ENCODE data around the gene DARS1. TPM values are rescaled to one million over a fixed set of nuclear protein-coding genes. Genes with fewer than 3 reads are reported as not detected.

Gene DARS1
- total RNA-seq, 4 donors from 2014 or later = 115 to 176 (median 156) TPM

DNA sequence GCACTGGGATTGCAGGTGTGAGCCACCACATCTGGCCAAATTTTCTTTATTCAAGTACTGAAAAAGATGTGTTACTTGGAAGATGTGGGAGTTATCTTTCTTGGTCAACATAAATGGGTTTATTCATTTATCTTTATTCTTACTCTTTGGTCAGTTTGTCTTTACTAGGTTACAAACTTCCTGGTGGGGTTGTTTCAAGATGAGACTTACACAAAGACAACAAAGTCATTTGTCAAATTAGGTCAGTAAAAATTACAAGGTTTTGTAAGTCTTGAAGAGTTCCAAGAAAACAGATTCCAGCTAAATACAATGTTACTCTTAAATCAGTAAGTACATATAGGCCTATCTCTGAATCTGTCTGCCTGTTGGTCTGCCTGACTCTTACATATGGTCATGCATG, 48.9 kb downstream of the DARS1 start:
- TF ChIP-seq EP300 (IDR thresholded peaks at IDR 0.05) (no peak), POLR2A (IDR thresholded peaks at IDR 0.05) (no peak), POLR2AphosphoS5 (IDR thresholded peaks at IDR 0.05) (no peak), CTCF (IDR thresholded peaks at IDR 0.05) (no peak)
- H3K36me3 ChIP-seq = peaks cover 0 to 31% of the 10 kb centered on the region in 2 donors

DNA sequence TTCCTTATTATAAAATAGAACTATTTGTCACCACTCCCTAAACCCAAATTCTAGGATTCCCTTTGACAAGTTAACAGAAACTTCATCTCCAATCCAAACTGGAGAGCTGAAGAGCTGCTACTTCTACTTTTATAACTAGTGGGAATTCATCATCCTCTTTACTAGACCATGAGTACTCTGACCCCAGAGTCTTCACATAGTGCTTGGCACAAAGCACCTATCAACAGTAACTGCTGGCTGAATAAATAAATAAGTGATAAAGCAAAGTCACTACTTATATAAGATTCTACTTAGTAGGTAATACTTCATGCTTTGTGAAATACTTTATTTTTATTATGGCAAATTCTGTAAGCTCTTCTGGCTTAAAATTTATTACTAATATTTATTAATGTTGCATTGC, 49.5 kb downstream of the DARS1 start:
- Histone ChIP-seq H3K4me1 (no peaks in the 10 kb centered on the region), H3K27me3 (no peaks in the 10 kb centered on the region), H3K36me3 (peaks cover 0 to 38% of the 10 kb centered on the region in 2 donors), H3K27ac (no peak overlapping the region), H3K4me3 (no peak overlapping the region), H3K9me3 (no peaks in the 10 kb centered on the region)
- ATAC-seq = no peak
- TF ChIP-seq POLR2AphosphoS5 (IDR thresholded peaks at IDR 0.05) (no peak), POLR2A (IDR thresholded peaks at IDR 0.05) (no peak), EP300 (IDR thresholded peaks at IDR 0.05) (no peak), CTCF (IDR thresholded peaks at IDR 0.05) (no peak)

More for the DNA sequence above, 48.9 kb downstream of the DARS1 start:
- Histone ChIP-seq H3K27me3 (no peaks in the 10 kb centered on the region), H3K4me3 (no peak overlapping the region), H3K9me3 (no peaks in the 10 kb centered on the region), H3K4me1 (no peaks in the 10 kb centered on the region), H3K27ac (no peak overlapping the region)
- no peak for ATAC-seq

DNA sequence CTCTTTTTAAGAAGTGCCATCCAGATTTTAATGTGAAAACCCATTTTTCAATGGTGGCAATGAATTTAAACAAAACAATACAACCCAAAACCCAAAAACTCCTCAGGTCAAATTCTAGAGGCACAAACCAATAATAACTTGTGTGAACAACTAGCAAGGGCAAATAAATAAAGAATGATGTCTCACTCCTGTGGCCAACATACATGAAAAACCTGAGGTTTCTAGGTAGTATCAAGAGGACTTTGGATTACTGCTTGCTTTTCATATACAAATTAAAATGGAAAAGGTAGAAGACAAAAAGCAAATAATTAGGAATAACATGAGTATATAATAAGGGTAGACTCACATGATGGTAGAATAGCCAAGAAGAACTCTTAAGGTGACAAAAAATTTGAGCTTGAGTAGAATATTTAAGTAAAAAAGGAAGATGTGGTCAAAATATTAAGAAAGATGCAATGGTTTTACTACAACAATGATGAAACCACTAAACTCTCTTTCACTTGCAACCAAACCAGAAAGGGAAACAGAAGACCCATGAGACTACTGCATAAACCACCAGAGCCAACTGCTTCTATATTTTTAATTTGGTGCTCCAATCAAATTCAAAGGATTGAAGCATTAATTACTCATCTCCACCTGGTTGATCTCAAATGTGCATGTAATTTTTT, 53.5 kb downstream of the DARS1 start:
- Histone ChIP-seq H3K27ac (no peak overlapping the region), H3K27me3 (no peaks in the 10 kb centered on the region), H3K36me3 (peaks cover 0 to 68% of the 10 kb centered on the region in 2 donors), H3K4me3 (no peak overlapping the region), H3K9me3 (no peaks in the 10 kb centered on the region), H3K4me1 (no peaks in the 10 kb centered on the region)
- ATAC-seq = no peak
- TF ChIP-seq POLR2A (IDR thresholded peaks at IDR 0.05) (no peak), EP300 (IDR thresholded peaks at IDR 0.05) (no peak), CTCF (IDR thresholded peaks at IDR 0.05) (no peak), POLR2AphosphoS5 (IDR thresholded peaks at IDR 0.05) (no peak)

DNA sequence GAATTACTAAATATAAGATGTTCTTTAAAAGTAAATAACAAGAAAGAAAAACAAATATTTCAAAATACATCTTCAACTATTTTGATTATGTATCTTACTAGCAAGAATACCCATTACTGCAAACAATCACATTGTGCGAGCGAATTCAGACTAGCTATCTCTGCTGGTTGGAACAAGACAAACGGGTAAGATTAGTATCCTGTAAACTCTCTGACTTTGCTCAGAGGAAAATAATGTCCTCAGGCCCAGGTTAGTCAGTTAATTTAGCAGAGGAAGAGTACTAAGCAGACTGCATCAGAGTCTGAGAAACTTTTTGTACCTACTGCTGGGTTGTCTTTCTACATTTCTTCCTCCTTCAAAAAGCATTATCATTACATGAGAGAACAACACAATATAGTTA, 58.8 kb downstream of the DARS1 start:
- Histone ChIP-seq H3K9me3 (no peaks in the 10 kb centered on the region), H3K36me3 (peaks cover 0 to 73% of the 10 kb centered on the region in 2 donors), H3K27ac (no peak overlapping the region), H3K27me3 (no peaks in the 10 kb centered on the region), H3K4me1 (no peaks in the 10 kb centered on the region), H3K4me3 (no peak overlapping the region)
- WGBS, 2 donors (ENCODE audit: low coverage in 1 of 2) = 84 to 91% methylated on average over 3 of the region's 3 CpGs
- ATAC-seq = no peak
- TF ChIP-seq POLR2A (IDR thresholded peaks at IDR 0.05) = no peak
- no peak for TF ChIP-seq CTCF (IDR thresholded peaks at IDR 0.05)
- TF ChIP-seq EP300 (IDR thresholded peaks at IDR 0.05) = no peak
- TF ChIP-seq POLR2AphosphoS5 (IDR thresholded peaks at IDR 0.05) = no peak

GRCh38 chr2:135925571-135925970, 59.9 kb downstream of the DARS1 start:
- H3K27ac ChIP-seq = no peak overlapping the region
- 60 to 63% methylated on average over 2 of the region's 2 CpGs for WGBS, 2 donors (ENCODE audit: low coverage in 1 of 2)
- no peak overlapping the region for H3K4me3 ChIP-seq
- H3K4me1 ChIP-seq = no peaks in the 10 kb centered on the region
- H3K27me3 ChIP-seq = no peaks in the 10 kb centered on the region
- peaks cover 0 to 68% of the 10 kb centered on the region in 2 donors for H3K36me3 ChIP-seq
- H3K9me3 ChIP-seq = no peaks in the 10 kb centered on the region
- TF ChIP-seq EP300 (IDR thresholded peaks at IDR 0.05) (no peak), POLR2AphosphoS5 (IDR thresholded peaks at IDR 0.05) (no peak), CTCF (IDR thresholded peaks at IDR 0.05) (no peak), POLR2A (IDR thresholded peaks at IDR 0.05) (no peak)
- no peak for ATAC-seq
